Nephron (organoid): ENCODE results near the gene PCSK5.
"Not testable (repeated sequence)": the region's sequence is repeated elsewhere in the genome, so short reads cannot be mapped to it uniquely, and the experiment has no call there.

ENCODE experiments used
- H3K27ac Mint-ChIP-seq, 3 experiments: 2 replicates each; pipeline ENCODE4 v1.8.0; 2020; ENCODE audit warnings: mixed read lengths in 3 of 3, mild to moderate bottlenecking in 2 of 3, moderate library complexity in 1 of 3
- H3K27me3 Mint-ChIP-seq: 2 replicates; pipeline ENCODE4 v1.8.0; 2021; ENCODE audit warnings: low read depth, mild to moderate bottlenecking, moderate library complexity, mixed read lengths
- H3K36me3 Mint-ChIP-seq: 2 replicates; pipeline ENCODE4 v1.8.0; 2020; ENCODE audit warnings: low read depth, mixed read lengths
- H3K4me1 Mint-ChIP-seq: 2 replicates; pipeline ENCODE4 v1.8.0; 2020; ENCODE audit warnings: mixed read lengths
- H3K4me3 Mint-ChIP-seq, 3 experiments: 2 replicates each; pipeline ENCODE4 v1.8.0; 2020; ENCODE audit warnings: mild to moderate bottlenecking in 3 of 3, mixed read lengths in 3 of 3, moderate library complexity in 2 of 3
- H3K9me3 Mint-ChIP-seq: 2 replicates; pipeline ENCODE4 v1.8.0; 2020; ENCODE audit warnings: mixed read lengths
- CTCF ChIP-seq, 3 experiments: fragments of 200-600 bp; sonication (generic); IDR thresholded peaks; one replicate each; pipeline ENCODE4 v1.5.0; 2021; ENCODE audit warnings: antibody characterized with exemption in 3 of 3; ENCODE audit not compliant: unreplicated experiment in 3 of 3

Gene PCSK5

GRCh38 chr9:75962662-75963036, 72.2 kb downstream of the PCSK5 start:
- Mint-ChIP-seq H3K36me3 (no peaks in the 10 kb centered on the region), H3K9me3 (no peaks in the 10 kb centered on the region), H3K27ac (no peak overlapping the region), H3K4me3 (no peak overlapping the region), H3K4me1 (peaks cover 47% of the 10 kb centered on the region), H3K27me3 (no peaks in the 10 kb centered on the region)
- TF ChIP-seq CTCF (IDR thresholded peaks at IDR 0.05; ENCODE audit: unreplicated experiment in 3 of 3): no peak

DNA sequence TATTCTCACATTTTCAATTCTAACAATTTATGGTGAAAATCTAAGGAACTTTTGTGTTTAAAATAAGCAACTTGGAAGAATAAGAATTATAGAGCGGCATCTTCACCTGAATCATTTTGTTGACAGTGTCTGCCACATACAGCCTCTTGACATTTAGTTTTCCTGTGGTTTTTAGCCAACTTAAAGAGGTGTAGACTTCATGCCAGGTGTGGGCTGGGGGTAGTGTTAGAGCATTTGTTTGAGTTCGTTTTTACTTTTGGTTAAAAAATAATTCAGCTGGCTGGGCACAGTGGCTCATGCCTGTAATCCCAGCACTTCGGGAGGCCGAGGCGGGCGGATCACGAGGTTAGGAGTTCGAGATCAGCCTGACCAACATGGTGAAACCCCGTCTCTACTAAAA, 72.8 kb downstream of the PCSK5 start:
- not testable (repeated sequence) for H3K9me3 Mint-ChIP-seq, H3K27ac Mint-ChIP-seq, H3K4me3 Mint-ChIP-seq, H3K36me3 Mint-ChIP-seq, H3K27me3 Mint-ChIP-seq
- H3K4me1 Mint-ChIP-seq: peaks cover 41% of the 10 kb centered on the region

GRCh38 chr9:75964427-75964826, 74.0 kb downstream of the PCSK5 start:
- peaks cover 30% of the 10 kb centered on the region for H3K4me1 Mint-ChIP-seq
- H3K4me3 Mint-ChIP-seq: no peak overlapping the region
- no peak overlapping the region for H3K27ac Mint-ChIP-seq
- no peaks in the 10 kb centered on the region for H3K36me3 Mint-ChIP-seq
- no peak for TF ChIP-seq CTCF (IDR thresholded peaks at IDR 0.05; ENCODE audit: unreplicated experiment in 3 of 3)
- peaks cover 3% of the 10 kb centered on the region for H3K9me3 Mint-ChIP-seq
- H3K27me3 Mint-ChIP-seq: no peaks in the 10 kb centered on the region

DNA sequence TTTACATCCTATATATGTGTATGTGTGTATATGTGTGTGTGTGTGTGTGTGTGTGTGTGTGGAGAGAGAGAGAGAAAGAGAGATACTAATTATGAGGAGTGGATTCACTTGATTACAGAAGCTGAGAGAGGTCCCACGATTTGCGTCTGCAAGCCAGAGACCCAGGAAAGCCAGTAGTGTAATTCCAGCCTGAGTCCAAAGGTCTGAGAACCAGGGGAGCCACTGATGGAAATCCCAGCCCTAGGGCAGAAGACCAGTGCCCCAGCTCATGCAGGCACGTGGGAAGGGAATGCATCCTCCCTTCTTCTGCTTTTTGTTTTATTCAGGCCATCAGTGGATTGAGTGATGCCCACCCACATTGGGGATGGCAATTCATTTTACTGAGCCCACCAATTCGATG, 74.8 kb downstream of the PCSK5 start:
- no peak for TF ChIP-seq CTCF (IDR thresholded peaks at IDR 0.05; ENCODE audit: unreplicated experiment in 3 of 3)
- no peaks in the 10 kb centered on the region for H3K36me3 Mint-ChIP-seq

GRCh38 chr9:75967556-75967955, 77.1 kb downstream of the PCSK5 start:
- Mint-ChIP-seq H3K4me3 (no peak overlapping the region), H3K9me3 (peaks cover 17% of the 10 kb centered on the region), H3K36me3 (peaks cover 14% of the 10 kb centered on the region), H3K27me3 (no peaks in the 10 kb centered on the region), H3K27ac (no peak overlapping the region), H3K4me1 (peaks cover 4% of the 10 kb centered on the region)
- TF ChIP-seq CTCF (IDR thresholded peaks at IDR 0.05; ENCODE audit: unreplicated experiment in 3 of 3): no peak

More for the DNA sequence above, 74.8 kb downstream of the PCSK5 start:
- no peak overlapping the region for H3K27ac Mint-ChIP-seq
- H3K9me3 Mint-ChIP-seq: peaks cover 3% of the 10 kb centered on the region
- no peaks in the 10 kb centered on the region for H3K27me3 Mint-ChIP-seq
- H3K4me3 Mint-ChIP-seq: no peak overlapping the region
- peaks cover 22% of the 10 kb centered on the region for H3K4me1 Mint-ChIP-seq

- no peak overlapping the region for H3K27ac Mint-ChIP-seq
- no peak overlapping the region for H3K4me3 Mint-ChIP-seq
- H3K36me3 Mint-ChIP-seq: peaks cover 17% of the 10 kb centered on the region
- H3K4me1 Mint-ChIP-seq: peaks cover 12% of the 10 kb centered on the region
- no peak for TF ChIP-seq CTCF (IDR thresholded peaks at IDR 0.05; ENCODE audit: unreplicated experiment in 3 of 3)
- H3K9me3 Mint-ChIP-seq: peaks cover 18% of the 10 kb centered on the region
- no peaks in the 10 kb centered on the region for H3K27me3 Mint-ChIP-seq
Observed at GRCh38 chr9:75974016-75974766, 83.7 kb downstream of the PCSK5 start.
